IgD-negative memory B cell (primary cell): ENCODE results near the gene COL24A1. TPM values are rescaled to one million over a fixed set of nuclear protein-coding genes. Genes with fewer than 3 reads are reported as not detected.

Experiments
- H3K27ac Mint-ChIP-seq, 3 donors: one replicate each; pipeline ENCODE4 v1.8.0; 2020 to 2022; ENCODE audit warnings: mild to moderate bottlenecking in 3 of 3, mixed read lengths in 3 of 3, moderate library complexity in 1 of 3
- H3K27me3 Mint-ChIP-seq: one replicate; pipeline ENCODE4 v1.8.0; 2021; ENCODE audit warnings: mixed read lengths
- H3K36me3 Mint-ChIP-seq: one replicate; pipeline ENCODE4 v1.8.0; 2020; ENCODE audit warnings: mild to moderate bottlenecking, mixed read lengths
- H3K4me1 Mint-ChIP-seq, 3 donors: one replicate each; pipeline ENCODE4 v1.8.0; 2020 to 2022; ENCODE audit warnings: mixed read lengths in 3 of 3, mild to moderate bottlenecking in 1 of 3
- H3K4me3 Mint-ChIP-seq, 4 donors: one replicate each; pipeline ENCODE4 v1.8.0; 2020 to 2022; ENCODE audit warnings: mild to moderate bottlenecking in 4 of 4, mixed read lengths in 4 of 4, moderate library complexity in 3 of 4
- H3K9me3 Mint-ChIP-seq, 3 donors: one replicate each; pipeline ENCODE4 v1.8.0; 2020 to 2021; ENCODE audit warnings: mixed read lengths in 3 of 3, mild to moderate bottlenecking in 1 of 3
- polyA plus RNA-seq: library from polyadenylated mRNA; unstranded; fragments of 300-500 nt; fragmentation: Illumina TruSeq; gene quantifications from one replicate; pipeline ENCODE4 v1.2.3, GENCODE V29; 2021

COL24A1 gene
- polyA plus RNA-seq, 1 donor from 2014 or later: not detected

GRCh38 chr1:85943526-85943925 is 213.0 kb downstream of the COL24A1 start:
- Mint-ChIP-seq H3K27me3 (no peaks in the 10 kb centered on the region), H3K9me3 (peaks cover 0 to 1% (median 0%) of the 10 kb centered on the region in 3 donors), H3K4me1 (no peaks in the 10 kb centered on the region), H3K36me3 (no peaks in the 10 kb centered on the region), H3K27ac (no peak overlapping the region), H3K4me3 (no peak overlapping the region)

- H3K36me3 Mint-ChIP-seq: no peaks in the 10 kb centered on the region
- no peaks in the 10 kb centered on the region for H3K4me1 Mint-ChIP-seq
- no peak overlapping the region for H3K27ac Mint-ChIP-seq
- no peak overlapping the region for H3K4me3 Mint-ChIP-seq
- H3K27me3 Mint-ChIP-seq: no peaks in the 10 kb centered on the region
- peaks cover 0 to 5% (median 0%) of the 10 kb centered on the region in 3 donors for H3K9me3 Mint-ChIP-seq
Measured at GRCh38 chr1:85940656-85941306, 215.8 kb downstream of the COL24A1 start.

GRCh38 chr1:85938829-85939228 is 217.7 kb downstream of the COL24A1 start:
- Mint-ChIP-seq H3K36me3 (no peaks in the 10 kb centered on the region), H3K4me3 (no peak overlapping the region), H3K27ac (no peak overlapping the region), H3K9me3 (peaks cover 0 to 5% (median 0%) of the 10 kb centered on the region in 3 donors), H3K4me1 (no peaks in the 10 kb centered on the region), H3K27me3 (no peaks in the 10 kb centered on the region)

GRCh38 chr1:85936470-85936869 is 220.1 kb downstream of the COL24A1 start:
- no peaks in the 10 kb centered on the region for H3K27me3 Mint-ChIP-seq
- H3K27ac Mint-ChIP-seq: no peak overlapping the region
- peaks cover 0 to 5% (median 0%) of the 10 kb centered on the region in 3 donors for H3K9me3 Mint-ChIP-seq
- H3K36me3 Mint-ChIP-seq: no peaks in the 10 kb centered on the region
- no peak overlapping the region for H3K4me3 Mint-ChIP-seq
- no peaks in the 10 kb centered on the region for H3K4me1 Mint-ChIP-seq

- peaks cover 0 to 5% (median 0%) of the 10 kb centered on the region in 3 donors for H3K9me3 Mint-ChIP-seq
- no peak overlapping the region for H3K27ac Mint-ChIP-seq
- H3K4me1 Mint-ChIP-seq: no peaks in the 10 kb centered on the region
- H3K36me3 Mint-ChIP-seq: no peaks in the 10 kb centered on the region
- H3K27me3 Mint-ChIP-seq: no peaks in the 10 kb centered on the region
- no peak overlapping the region for H3K4me3 Mint-ChIP-seq
Measured at GRCh38 chr1:85936057-85936456, 220.5 kb downstream of the COL24A1 start.

- Mint-ChIP-seq H3K4me3 (no peak overlapping the region), H3K36me3 (no peaks in the 10 kb centered on the region), H3K27me3 (no peaks in the 10 kb centered on the region), H3K9me3 (peaks cover 0 to 5% (median 0%) of the 10 kb centered on the region in 3 donors), H3K27ac (no peak overlapping the region), H3K4me1 (no peaks in the 10 kb centered on the region)
Measured at GRCh38 chr1:85935234-85935633, 221.3 kb downstream of the COL24A1 start.

GRCh38 chr1:85934516-85934915 is 222.1 kb downstream of the COL24A1 start:
- Mint-ChIP-seq H3K27ac (no peak overlapping the region), H3K4me1 (no peaks in the 10 kb centered on the region), H3K36me3 (no peaks in the 10 kb centered on the region), H3K4me3 (no peak overlapping the region), H3K9me3 (peaks cover 0 to 5% (median 0%) of the 10 kb centered on the region in 3 donors), H3K27me3 (no peaks in the 10 kb centered on the region)

GRCh38 chr1:85933961-85934360 is 222.6 kb downstream of the COL24A1 start:
- Mint-ChIP-seq H3K4me1 (no peaks in the 10 kb centered on the region), H3K36me3 (no peaks in the 10 kb centered on the region), H3K4me3 (no peak overlapping the region), H3K9me3 (peaks cover 0 to 5% (median 0%) of the 10 kb centered on the region in 3 donors), H3K27me3 (no peaks in the 10 kb centered on the region), H3K27ac (no peak overlapping the region)

- H3K27ac Mint-ChIP-seq: no peak overlapping the region
- H3K36me3 Mint-ChIP-seq: no peaks in the 10 kb centered on the region
- H3K9me3 Mint-ChIP-seq: no peaks in the 10 kb centered on the region
Measured at GRCh38 chr1:85911742-85912141, 244.8 kb downstream of the COL24A1 start.

GRCh38 chr1:85900921-85901320 is 255.7 kb downstream of the COL24A1 start:
- Mint-ChIP-seq H3K4me1 (no peaks in the 10 kb centered on the region), H3K9me3 (no peaks in the 10 kb centered on the region), H3K27ac (no peak overlapping the region), H3K4me3 (no peak overlapping the region), H3K36me3 (no peaks in the 10 kb centered on the region), H3K27me3 (no peaks in the 10 kb centered on the region)

More at GRCh38 chr1:85911742-85912141, 244.8 kb downstream of the COL24A1 start:
- no peaks in the 10 kb centered on the region for H3K4me1 Mint-ChIP-seq
- H3K27me3 Mint-ChIP-seq: no peaks in the 10 kb centered on the region
- H3K4me3 Mint-ChIP-seq: no peak overlapping the region

GRCh38 chr1:85898861-85899260 is 257.7 kb downstream of the COL24A1 start:
- H3K9me3 Mint-ChIP-seq: no peaks in the 10 kb centered on the region
- no peaks in the 10 kb centered on the region for H3K36me3 Mint-ChIP-seq
- no peaks in the 10 kb centered on the region for H3K4me1 Mint-ChIP-seq
- H3K27ac Mint-ChIP-seq: no peak overlapping the region
- H3K27me3 Mint-ChIP-seq: no peaks in the 10 kb centered on the region
- H3K4me3 Mint-ChIP-seq: no peak overlapping the region

GRCh38 chr1:85894651-85895050 is 261.9 kb downstream of the COL24A1 start:
- Mint-ChIP-seq H3K36me3 (no peaks in the 10 kb centered on the region), H3K9me3 (no peaks in the 10 kb centered on the region), H3K4me1 (no peaks in the 10 kb centered on the region)

GRCh38 chr1:85892366-85892765 is 264.2 kb downstream of the COL24A1 start:
- Mint-ChIP-seq H3K27me3 (no peaks in the 10 kb centered on the region), H3K36me3 (no peaks in the 10 kb centered on the region), H3K4me3 (no peak overlapping the region), H3K4me1 (no peaks in the 10 kb centered on the region), H3K9me3 (no peaks in the 10 kb centered on the region), H3K27ac (no peak overlapping the region)

More at GRCh38 chr1:85894651-85895050, 261.9 kb downstream of the COL24A1 start:
- no peaks in the 10 kb centered on the region for H3K27me3 Mint-ChIP-seq
- H3K27ac Mint-ChIP-seq: no peak overlapping the region
- no peak overlapping the region for H3K4me3 Mint-ChIP-seq

GRCh38 chr1:85889870-85890269 is 266.7 kb downstream of the COL24A1 start:
- Mint-ChIP-seq H3K4me1 (no peaks in the 10 kb centered on the region), H3K27ac (no peak overlapping the region), H3K27me3 (no peaks in the 10 kb centered on the region), H3K36me3 (no peaks in the 10 kb centered on the region), H3K9me3 (no peaks in the 10 kb centered on the region), H3K4me3 (no peak overlapping the region)

GRCh38 chr1:85888921-85889320 is 267.7 kb downstream of the COL24A1 start:
- Mint-ChIP-seq H3K4me1 (no peaks in the 10 kb centered on the region), H3K4me3 (no peak overlapping the region), H3K9me3 (no peaks in the 10 kb centered on the region), H3K27me3 (no peaks in the 10 kb centered on the region), H3K27ac (no peak overlapping the region), H3K36me3 (no peaks in the 10 kb centered on the region)

GRCh38 chr1:85884372-85885035 is 272.1 kb downstream of the COL24A1 start:
- no peaks in the 10 kb centered on the region for H3K27me3 Mint-ChIP-seq
- no peaks in the 10 kb centered on the region for H3K9me3 Mint-ChIP-seq
- no peaks in the 10 kb centered on the region for H3K36me3 Mint-ChIP-seq
- H3K4me1 Mint-ChIP-seq: no peaks in the 10 kb centered on the region
- H3K4me3 Mint-ChIP-seq: no peak overlapping the region
- H3K27ac Mint-ChIP-seq: no peak overlapping the region
